GM12878 (cell line): Measurements from ENCODE around the gene RARG. TPM values are rescaled to one million over a fixed set of nuclear protein-coding genes. Genes with fewer than 3 reads are reported as not detected.
A peak's percentile ranks its signal among the peaks of the same experiment; 100 is the strongest.

Source experiments
- ATAC-seq: fragments of 200-7000 bp; cut with Tn5 transposase; 3 replicates; pipeline ENCODE4 v1.9.1; 2020; ENCODE audit warnings: mild to moderate bottlenecking, moderate library complexity
- BruUV-seq: library from RNA; stranded (reverse); fragments of 400-500 nt; replicated peaks from 2 replicates; lab custom pipeline; 2021; lab: Mats Ljungman, UMichigan
- CTCF ChIA-PET: fragments of 300-600 bp; sonication (Branson Sonifier 250); formaldehyde crosslinking; extraction: SDS; loops from one replicate; lab custom pipeline; 2021; ENCODE audit warnings: inconsistent platforms; lab: Yijun Ruan, JAX
- POLR2A ChIA-PET: fragments of 350-600 bp; formaldehyde crosslinking; extraction: SDS; loops from one replicate; lab custom pipeline; 2021; ENCODE audit warnings: inconsistent platforms; lab: Charles Lee
- RAD21 ChIA-PET: fragments of 300-600 bp; sonication (Branson Sonifier 250); formaldehyde crosslinking; loops from one replicate; lab custom pipeline; 2023; ENCODE audit warnings: antibody characterized with exemption; ENCODE audit not compliant: unreplicated experiment; lab: Charles Lee
- SMC1A ChIA-PET: fragments of 300-600 bp; sonication (Branson Sonifier 250); formaldehyde crosslinking; loops from one replicate; lab custom pipeline; 2023; ENCODE audit not compliant: unreplicated experiment, uncharacterized antibody; lab: Charles Lee
- DNase-seq: peaks from one replicate; pipeline ENCODE4 v3.0.0-alpha.2; 2011; ENCODE audit warnings: low read depth, low spot score
- FAIRE-seq: peaks from 3 replicates; lab custom pipeline; 2011; peaks lifted over from hg19 to GRCh38; lab: Jason Lieb, UNC
- H2AFZ ChIP-seq: 2 replicates; pipeline ENCODE4 v1.6.0; 2011; ENCODE audit warnings: low read depth, low read length, control low read depth; ENCODE audit not compliant: control insufficient read depth
- H3K27ac ChIP-seq: 2 replicates; pipeline ENCODE4 v1.5.1; 2011; ENCODE audit warnings: control low read depth; ENCODE audit not compliant: control insufficient read depth, insufficient read depth
- H3K27me3 ChIP-seq, 2 experiments: replicated peaks in 1 of 2; 2 replicates each; pipeline versions ENCODE4 v1.6.0 to v1.6.1; 2011; ENCODE audit warnings: low read length in 1 of 2; ENCODE audit not compliant: control insufficient read depth in 2 of 2, insufficient read depth in 2 of 2
- H3K36me3 ChIP-seq, 2 experiments: 2 replicates each; pipeline ENCODE4 v1.5.1; 2011; ENCODE audit warnings: low read length in 1 of 2; ENCODE audit not compliant: control insufficient read depth in 2 of 2, insufficient read depth in 2 of 2
- H3K4me1 ChIP-seq: 2 replicates; pipeline ENCODE4 v1.6.1; 2011; ENCODE audit warnings: mild to moderate bottlenecking, low read length, moderate library complexity, mixed read lengths; ENCODE audit not compliant: control insufficient read depth, insufficient read depth
- H3K4me2 ChIP-seq: 2 replicates; pipeline ENCODE4 v1.6.0; 2011; ENCODE audit warnings: control low read depth; ENCODE audit not compliant: control insufficient read depth, insufficient read depth
- H3K4me3 ChIP-seq: fragments of 200-600 bp; sonication (generic); 2 replicates; pipeline ENCODE4 v1.5.1; 2016
- H3K79me2 ChIP-seq: 2 replicates; pipeline ENCODE4 v1.6.0; 2011; ENCODE audit warnings: low read length; ENCODE audit not compliant: control insufficient read depth, insufficient read depth
- H3K9ac ChIP-seq: 2 replicates; pipeline ENCODE4 v1.8.0; 2011; ENCODE audit warnings: low read length, control low read depth, mixed read lengths; ENCODE audit not compliant: control insufficient read depth, insufficient read depth
- H3K9me3 ChIP-seq: replicated peaks from 3 replicates; pipeline ENCODE4 v1.5.1; 2011; ENCODE audit warnings: mild to moderate bottlenecking, low read length; ENCODE audit not compliant: control insufficient read depth, insufficient read depth
- H4K20me1 ChIP-seq: 2 replicates; pipeline ENCODE4 v1.6.0; 2011; ENCODE audit not compliant: control insufficient read depth, insufficient read depth
- EZH2 ChIP-seq: IDR thresholded peaks from 2 replicates; pipeline ENCODE4 v1.6.1; 2012; ENCODE audit warnings: low read depth, mild to moderate bottlenecking, control low read depth, inconsistent platforms, low read length, borderline replicate concordance; ENCODE audit not compliant: control insufficient read depth
- FOXM1 ChIP-seq: IDR thresholded peaks from 2 replicates; pipeline ENCODE4 v1.6.1; 2012; ENCODE audit warnings: low read depth, mild to moderate bottlenecking, inconsistent platforms, low read length, moderate library complexity
- MAX ChIP-seq: IDR thresholded peaks from 2 replicates; pipeline ENCODE4 v1.6.1; 2012; ENCODE audit warnings: low read depth, low read length, improper control_type of control experiment
- MEF2B ChIP-seq: fragments of 450-650 bp; IDR thresholded peaks from 2 replicates; pipeline ENCODE4 v1.6.1; 2018; ENCODE audit warnings: mild to moderate bottlenecking, moderate library complexity; ENCODE audit not compliant: partially characterized antibody, poor library complexity, severe bottlenecking
- MTA3 ChIP-seq: IDR thresholded peaks from 2 replicates; pipeline ENCODE4 v1.6.1; 2012; ENCODE audit warnings: low read length, inconsistent platforms, borderline replicate concordance
- NR2F1 ChIP-seq: fragments of 450-650 bp; conservative IDR thresholded peaks from 2 replicates; pipeline ENCODE4 v1.6.1; 2017; ENCODE audit warnings: mild to moderate bottlenecking
- PAX8 ChIP-seq: fragments of 450-650 bp; IDR thresholded peaks from 2 replicates; pipeline ENCODE4 v1.6.1; 2017; ENCODE audit warnings: mild to moderate bottlenecking, moderate library complexity
- PML ChIP-seq: IDR thresholded peaks from 2 replicates; pipeline ENCODE4 v1.6.1; 2012; ENCODE audit warnings: low read length, inconsistent platforms
- POLR2A ChIP-seq: IDR thresholded peaks from 2 replicates; pipeline ENCODE4 v1.6.1; 2011; ENCODE audit warnings: low read depth, mild to moderate bottlenecking, low read length
- POLR2AphosphoS5 ChIP-seq: IDR thresholded peaks from 2 replicates; pipeline ENCODE4 v1.6.1; 2011; ENCODE audit warnings: mild to moderate bottlenecking, low read length, inconsistent platforms
- PRDM15 ChIP-seq: fragments of 450-650 bp; formaldehyde crosslinking; IDR thresholded peaks from 2 replicates; pipeline ENCODE4 v1.4.0; 2020; ENCODE audit warnings: mild to moderate bottlenecking, moderate library complexity
- RBBP5 ChIP-seq: fragments of 200-600 bp; sonication (generic); conservative IDR thresholded peaks from 2 replicates; pipeline ENCODE4 v1.6.1; 2016
- SP1 ChIP-seq: IDR thresholded peaks from one replicate; pipeline ENCODE4 v1.6.1; 2011; ENCODE audit warnings: low read depth, low read length
- SPI1 ChIP-seq: IDR thresholded peaks from 2 replicates; pipeline ENCODE4 v1.6.1; 2011; ENCODE audit warnings: low read depth, mild to moderate bottlenecking, low read length, moderate library complexity, borderline replicate concordance; ENCODE audit not compliant: insufficient read depth
- TARDBP ChIP-seq: IDR thresholded peaks from 2 replicates; pipeline ENCODE4 v1.6.1; 2016; ENCODE audit warnings: borderline replicate concordance
- TCF7 ChIP-seq: IDR thresholded peaks from 2 replicates; pipeline ENCODE4 v1.6.1; 2014; ENCODE audit warnings: antibody characterized with exemption, borderline replicate concordance
- WRNIP1 ChIP-seq: IDR thresholded peaks from 2 replicates; pipeline ENCODE4 v1.6.1; 2011; ENCODE audit warnings: low read depth, low read length, improper control_type of control experiment, borderline replicate concordance
- ZBED1 ChIP-seq: IDR thresholded peaks from 2 replicates; pipeline ENCODE4 v1.6.1; 2016; ENCODE audit warnings: borderline replicate concordance
- whole genome bisulfite sequencing: methylation state at CpG from one replicate; pipeline ENCODE4 v1.1.6; 2016; ENCODE audit warnings: low lambda C conversion rate; ENCODE audit not compliant: insufficient replicate concordance, insufficient coverage; ENCODE audit errors: missing lambda C conversion rate; 5-methylcytosine and 5-hydroxymethylcytosine counted together
- in situ Hi-C: fragments of 300-500 bp; cut with MboI; formaldehyde crosslinking; loops from 9 replicates; pipeline ENCODE4 v1.14.3; 2018; ENCODE audit warnings: mixed read lengths
- intact Hi-C: fragments of 100-400 bp; cut with micrococcal nuclease; formaldehyde crosslinking; loops from one replicate; pipeline ENCODE4 v1.14.2; 2022; ENCODE audit not compliant: unreplicated experiment
- polyA plus RNA-seq, 11 experiments: library from polyadenylated mRNA; depleted of rRNA in 4 of 11; unstranded in 6 of 11; stranded (reverse) in 5 of 11; fragments of >200 nt; fragmentation: Nextera tagmentation in 4 of 11; fragmentation: Illumina TruSeq in 1 of 11; extraction: Ambion mirVana in 4 of 11; extraction: Trizol in 1 of 11; gene quantifications; 1 replicate in 1 of 11; 2 replicates in 10 of 11; pipeline versions ENCODE4 v1.2.1 to v1.2.3, GENCODE V29; 2011 to 2016; ENCODE audit warnings: inconsistent platforms in 2 of 11, missing spikeins in 2 of 11, low read depth in 1 of 11
- total RNA-seq, 4 experiments: library from RNA; depleted of rRNA in 3 of 4; stranded (reverse); fragments of >200 nt in 3 of 4; fragmentation: Illumina TruSeq in 1 of 4; extraction: Trizol in 1 of 4; gene quantifications; 2 replicates each; pipeline versions ENCODE4 v1.2.1 to v1.2.3, GENCODE V29; 2013 to 2021

The RARG gene
- total and polyA plus RNA-seq, 10 of the 15 experiments (the other 5 are each of a cell fraction or from before 2014, with no cell fraction given) = 0.27 to 8.1 (median 4.1) TPM

GRCh38 chr12:53191885-53192530 lies 40.0 kb downstream of the RARG start:
- Histone ChIP-seq H3K4me3 (no peak overlapping the region), H3K36me3 (peaks cover 48 to 62% of the 10 kb centered on the region in 2 experiments), H3K9ac (no peak overlapping the region), H3K4me1 (no peaks in the 10 kb centered on the region), H3K9me3 (no peaks in the 10 kb centered on the region), H3K27ac (no peak overlapping the region), H2AFZ (no peak overlapping the region), H3K27me3 (no peaks in the 10 kb centered on the region), H4K20me1 (no peaks in the 10 kb centered on the region), H3K4me2 (no peak overlapping the region), H3K79me2 (no peaks in the 10 kb centered on the region)
- TF ChIP-seq WRNIP1 = no peak
- no peak for TF ChIP-seq SP1
- TF ChIP-seq RBBP5 = no peak
- no peak for TF ChIP-seq MEF2B
- TF ChIP-seq PRDM15 = no peak
- TF ChIP-seq TARDBP = no peak
- TF ChIP-seq ZBED1 = 0 out of 2 replicates have a peak, but pooled peaks have one; percentile 26
- no peak for TF ChIP-seq SPI1
- TF ChIP-seq MAX = no peak
- TF ChIP-seq POLR2A = peak; percentile 50
- TF ChIP-seq MTA3 = no peak
- no peak for TF ChIP-seq FOXM1
- peak; percentile 0; the same call in 1 of the 2 replicates for TF ChIP-seq POLR2AphosphoS5
- TF ChIP-seq NR2F1 = no peak
- TF ChIP-seq PML = 0 out of 2 replicates have a peak, but pooled peaks have one; percentile 18
- TF ChIP-seq PAX8 = no peak
- TF ChIP-seq EZH2 = no peak
- no peak for TF ChIP-seq TCF7
- ATAC-seq (no peak), FAIRE-seq (no peak), DNase-seq (no peak)
- SMC1A ChIA-PET = interaction anchor here (0.9 to 5.3 kb wide), 3 partner anchors 9 to 16 kb away, joined by 3 to 17 read pairs (median 4); no protein-coding TSS in a partner anchor
- in situ Hi-C loops (no loop called here), intact Hi-C loops (no loop called here)
- RAD21 ChIA-PET = no interaction called here
- POLR2A ChIA-PET = no interaction called here
- WGBS = 94% methylated on average over 14 of the region's 14 CpGs
- BruUV-seq = TSS peak; percentile 69
- CTCF ChIA-PET = interaction anchor here (0.8 to 5.8 kb wide), 4 partner anchors 8 to 32 kb away, joined by 3 to 50 read pairs (median 10); no protein-coding TSS in a partner anchor
